ENCODE data around the gene KRIT1. TPM values are rescaled to one million over a fixed set of nuclear protein-coding genes. Genes with fewer than 3 reads are reported as not detected.
A peak's percentile ranks its signal among the peaks of the same experiment; 100 is the strongest.

KRIT1 gene
- total and polyA plus RNA-seq, 2 donors from 2014 or later = 15.2 to 48.7 TPM

DNA sequence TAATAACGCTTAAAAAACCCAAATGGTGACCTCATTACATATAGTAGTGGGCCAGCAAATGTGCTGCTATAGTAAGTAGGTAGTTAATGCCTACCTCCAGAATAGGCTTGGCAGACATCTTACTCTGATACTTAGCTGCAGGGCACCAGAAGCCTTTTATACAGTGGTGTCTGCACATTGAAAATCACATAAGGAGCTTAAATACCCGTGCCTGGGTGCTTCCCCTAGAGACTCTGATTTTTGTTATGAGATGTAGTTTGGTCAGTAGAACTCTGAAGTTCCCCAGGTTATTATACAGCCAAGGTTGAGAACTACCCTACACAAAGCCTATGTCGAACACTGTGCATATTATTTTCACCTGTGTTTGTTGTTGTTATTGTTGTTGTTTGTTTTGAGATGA is 47.3 kb upstream of the KRIT1 start:
- Histone ChIP-seq H3K4me3 (ENCODE audit: low read length in 3 of 3) (peak overlapping the region in 1 of 3 donors; percentile 8), H3K27me3 (ENCODE audit: control insufficient read depth, insufficient read depth, low read length) (no peaks in the 10 kb centered on the region), H3K27ac (ENCODE audit: low read depth in 2 of 2, low read length in 2 of 2) (no peak overlapping the region), H3K4me1 (ENCODE audit: control insufficient read depth in 2 of 3, insufficient read depth in 2 of 3, low read depth in 1 of 3, low read length in 3 of 3) (peaks cover 0 to 4% (median 0%) of the 10 kb centered on the region in 3 donors), H3K9me3 (ENCODE audit: control insufficient read depth in 2 of 3, insufficient read depth in 1 of 3, low read length in 3 of 3) (no peaks in the 10 kb centered on the region), H3K36me3 (ENCODE audit: control insufficient read depth in 2 of 3, insufficient read depth in 3 of 3, low read length in 3 of 3) (no peaks in the 10 kb centered on the region), H3K9ac (ENCODE audit: low read length in 3 of 3) (no peak overlapping the region)
- no peak for DNase-seq
- no peak for FAIRE-seq
- intact Hi-C loops (cut with DNase I) = no loop called here
- TF ChIP-seq, protein P1, sequence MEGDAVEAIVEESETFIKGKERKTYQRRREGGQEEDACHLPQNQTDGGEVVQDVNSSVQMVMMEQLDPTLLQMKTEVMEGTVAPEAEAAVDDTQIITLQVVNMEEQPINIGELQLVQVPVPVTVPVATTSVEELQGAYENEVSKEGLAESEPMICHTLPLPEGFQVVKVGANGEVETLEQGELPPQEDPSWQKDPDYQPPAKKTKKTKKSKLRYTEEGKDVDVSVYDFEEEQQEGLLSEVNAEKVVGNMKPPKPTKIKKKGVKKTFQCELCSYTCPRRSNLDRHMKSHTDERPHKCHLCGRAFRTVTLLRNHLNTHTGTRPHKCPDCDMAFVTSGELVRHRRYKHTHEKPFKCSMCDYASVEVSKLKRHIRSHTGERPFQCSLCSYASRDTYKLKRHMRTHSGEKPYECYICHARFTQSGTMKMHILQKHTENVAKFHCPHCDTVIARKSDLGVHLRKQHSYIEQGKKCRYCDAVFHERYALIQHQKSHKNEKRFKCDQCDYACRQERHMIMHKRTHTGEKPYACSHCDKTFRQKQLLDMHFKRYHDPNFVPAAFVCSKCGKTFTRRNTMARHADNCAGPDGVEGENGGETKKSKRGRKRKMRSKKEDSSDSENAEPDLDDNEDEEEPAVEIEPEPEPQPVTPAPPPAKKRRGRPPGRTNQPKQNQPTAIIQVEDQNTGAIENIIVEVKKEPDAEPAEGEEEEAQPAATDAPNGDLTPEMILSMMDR (IDR thresholded peaks at IDR 0.05; ENCODE audit: borderline replicate concordance, extremely low read depth, insufficient read depth) = no peak

DNA sequence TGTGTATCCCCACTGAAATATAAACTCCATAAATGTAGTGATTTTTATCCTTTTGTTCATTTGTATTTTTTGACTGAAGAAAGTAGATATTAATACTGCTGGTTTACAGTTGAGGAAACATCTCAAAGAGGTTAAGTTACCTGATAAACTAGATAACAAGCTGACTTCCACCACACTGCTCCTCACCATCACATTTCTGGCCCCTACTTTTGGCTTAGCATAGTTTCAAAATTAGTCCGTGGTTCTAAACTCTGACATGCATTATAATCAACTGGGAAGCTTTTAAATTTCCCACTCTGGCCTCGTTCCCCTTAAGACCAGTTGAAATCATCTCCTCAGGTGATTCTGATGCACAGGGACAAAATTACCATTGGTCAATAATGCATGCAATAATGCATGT is 43.6 kb upstream of the KRIT1 start:
- no peaks in the 10 kb centered on the region for H3K36me3 ChIP-seq (ENCODE audit: control insufficient read depth in 2 of 3, insufficient read depth in 3 of 3, low read length in 3 of 3)
- peaks cover 0 to 4% (median 0%) of the 10 kb centered on the region in 3 donors for H3K4me1 ChIP-seq (ENCODE audit: control insufficient read depth in 2 of 3, insufficient read depth in 2 of 3, low read depth in 1 of 3, low read length in 3 of 3)
- FAIRE-seq (no peak), DNase-seq (no peak)
- no peak overlapping the region for H3K27ac ChIP-seq (ENCODE audit: low read depth in 2 of 2, low read length in 2 of 2)
- no peak overlapping the region for H3K4me3 ChIP-seq (ENCODE audit: low read length in 3 of 3)
- intact Hi-C loops (cut with DNase I) = no loop called here
- no peak overlapping the region for H3K9ac ChIP-seq (ENCODE audit: low read length in 3 of 3)
- TF ChIP-seq, protein P1 (IDR thresholded peaks at IDR 0.05; ENCODE audit: borderline replicate concordance, extremely low read depth, insufficient read depth) = no peak
- H3K27me3 ChIP-seq (ENCODE audit: control insufficient read depth, insufficient read depth, low read length) = no peaks in the 10 kb centered on the region
- H3K9me3 ChIP-seq (ENCODE audit: control insufficient read depth in 2 of 3, insufficient read depth in 1 of 3, low read length in 3 of 3) = no peaks in the 10 kb centered on the region

DNA sequence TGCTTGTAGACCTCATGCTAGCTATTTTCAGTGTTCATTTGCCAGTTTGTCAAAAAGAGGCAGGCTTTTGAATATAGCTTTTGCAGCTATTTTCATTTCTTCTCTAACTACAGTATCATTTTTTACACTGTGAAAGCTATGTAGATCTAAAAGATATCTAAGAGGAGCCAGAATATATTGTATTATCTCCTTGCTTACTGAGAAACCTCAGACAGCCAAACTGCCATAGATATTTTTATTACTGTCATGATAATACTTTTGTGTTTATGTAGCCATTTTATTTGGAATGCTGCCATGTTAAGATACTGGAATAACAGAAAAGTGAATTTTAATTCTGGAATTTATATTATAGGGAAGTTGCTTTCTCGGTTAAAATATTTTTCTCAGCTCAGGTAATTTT is 37.2 kb upstream of the KRIT1 start:
- no peaks in the 10 kb centered on the region for H3K27me3 ChIP-seq (ENCODE audit: control insufficient read depth, insufficient read depth, low read length)
- intact Hi-C loops (cut with DNase I) = no loop called here
- DNase-seq (no peak), FAIRE-seq (no peak)
- no peaks in the 10 kb centered on the region for H3K36me3 ChIP-seq (ENCODE audit: control insufficient read depth in 2 of 3, insufficient read depth in 3 of 3, low read length in 3 of 3)
- H3K27ac ChIP-seq (ENCODE audit: low read depth in 2 of 2, low read length in 2 of 2) = no peak overlapping the region
- H3K9me3 ChIP-seq (ENCODE audit: control insufficient read depth in 2 of 3, insufficient read depth in 1 of 3, low read length in 3 of 3) = no peaks in the 10 kb centered on the region
- H3K4me1 ChIP-seq (ENCODE audit: control insufficient read depth in 2 of 3, insufficient read depth in 2 of 3, low read depth in 1 of 3, low read length in 3 of 3) = peaks cover 0 to 7% (median 0%) of the 10 kb centered on the region in 3 donors
- H3K4me3 ChIP-seq (ENCODE audit: low read length in 3 of 3) = no peak overlapping the region
- H3K9ac ChIP-seq (ENCODE audit: low read length in 3 of 3) = no peak overlapping the region
- TF ChIP-seq, protein P1 (IDR thresholded peaks at IDR 0.05; ENCODE audit: borderline replicate concordance, extremely low read depth, insufficient read depth) = no peak

DNA sequence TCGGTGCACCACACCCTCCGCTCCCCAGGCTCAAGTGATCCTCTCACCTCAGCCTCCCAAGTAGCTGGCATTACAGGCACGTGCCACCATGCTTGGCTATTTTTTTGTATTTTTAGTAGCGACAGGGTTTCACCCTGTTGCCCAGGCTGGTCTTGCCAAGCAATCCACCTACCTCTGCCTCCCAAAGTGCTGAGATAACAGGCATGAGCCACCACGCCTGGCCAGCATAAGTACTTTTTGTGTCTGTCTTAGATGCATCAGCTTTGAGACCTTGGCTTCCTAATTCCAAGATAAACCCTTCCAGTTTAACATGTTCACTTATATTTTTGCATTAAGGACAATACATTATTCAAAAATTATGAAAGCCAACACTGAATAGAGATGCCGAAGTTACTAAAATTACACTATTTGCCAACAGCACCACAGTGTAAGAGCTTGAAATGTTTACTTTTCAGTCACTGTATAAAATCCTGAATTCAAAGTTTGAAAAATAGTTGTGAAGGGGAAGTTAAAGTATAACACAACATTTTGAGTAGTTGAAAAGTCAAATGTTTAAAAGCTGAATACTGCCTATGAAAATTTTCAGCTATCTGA is 36.6 kb upstream of the KRIT1 start:
- peaks cover 0 to 7% (median 0%) of the 10 kb centered on the region in 3 donors for H3K4me1 ChIP-seq (ENCODE audit: control insufficient read depth in 2 of 3, insufficient read depth in 2 of 3, low read depth in 1 of 3, low read length in 3 of 3)
- no peaks in the 10 kb centered on the region for H3K36me3 ChIP-seq (ENCODE audit: control insufficient read depth in 2 of 3, insufficient read depth in 3 of 3, low read length in 3 of 3)
- H3K9ac ChIP-seq (ENCODE audit: low read length in 3 of 3) = no peak overlapping the region
- DNase-seq = no peak
- no peaks in the 10 kb centered on the region for H3K9me3 ChIP-seq (ENCODE audit: control insufficient read depth in 2 of 3, insufficient read depth in 1 of 3, low read length in 3 of 3)
- H3K4me3 ChIP-seq (ENCODE audit: low read length in 3 of 3) = no peak overlapping the region
- intact Hi-C loops (cut with DNase I) = no loop called here
- TF ChIP-seq, protein P1 (IDR thresholded peaks at IDR 0.05; ENCODE audit: borderline replicate concordance, extremely low read depth, insufficient read depth) = no peak
- no peak for FAIRE-seq
- no peak overlapping the region for H3K27ac ChIP-seq (ENCODE audit: low read depth in 2 of 2, low read length in 2 of 2)
- no peaks in the 10 kb centered on the region for H3K27me3 ChIP-seq (ENCODE audit: control insufficient read depth, insufficient read depth, low read length)

Measured in kidney (tissue), 14 donors.